ENCODE results near the gene ELMO1. TPM values are rescaled to one million over a fixed set of nuclear protein-coding genes. Genes with fewer than 3 reads are reported as not detected.

ELMO1 gene
- total RNA-seq, 8 experiments from 2014 or later: 4.2 to 121 (median 40.0) TPM

DNA sequence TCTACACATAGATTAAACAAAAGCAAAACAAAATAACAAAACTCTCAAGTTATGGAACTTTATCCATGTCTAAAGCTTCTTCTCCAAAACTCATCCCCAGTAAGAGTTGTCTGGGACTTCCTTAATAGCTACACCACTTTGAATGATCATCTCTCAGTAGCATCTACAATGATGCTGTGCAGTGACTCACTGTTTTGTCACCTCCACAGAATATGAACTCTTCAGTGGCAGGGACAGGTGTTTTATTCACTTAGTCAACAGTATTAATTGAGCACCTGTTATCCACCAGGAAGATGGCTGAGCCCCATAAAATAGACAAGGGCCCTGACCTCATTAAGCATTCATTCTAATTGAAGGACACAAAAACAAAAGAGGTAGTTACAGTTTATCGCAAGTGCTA is 350.7 kb downstream of the ELMO1 start:
- in situ Hi-C loops (cut with MboI; ENCODE audit: low pct_unique_long_range_greater_than_20kb in 2 of 9, low sequenced_read_pairs in 9 of 9, unreplicated experiment in 9 of 9): no loop called here
- WGBS, 10 experiments: 0 to 91% (median 44%) methylated on average over 1 of the region's 1 CpG; no CpG with 5 or more reads in 5 of the 10 experiments
- no peak for ATAC-seq (replicated peaks in 6 of 8)
- H3K27ac ChIP-seq: no peak overlapping the region
- no peak overlapping the region for H3K4me3 ChIP-seq
- H3K4me1 ChIP-seq (replicated peaks in 1 of 2): peaks cover 0 to 4% of the 10 kb centered on the region in 2 donors

DNA sequence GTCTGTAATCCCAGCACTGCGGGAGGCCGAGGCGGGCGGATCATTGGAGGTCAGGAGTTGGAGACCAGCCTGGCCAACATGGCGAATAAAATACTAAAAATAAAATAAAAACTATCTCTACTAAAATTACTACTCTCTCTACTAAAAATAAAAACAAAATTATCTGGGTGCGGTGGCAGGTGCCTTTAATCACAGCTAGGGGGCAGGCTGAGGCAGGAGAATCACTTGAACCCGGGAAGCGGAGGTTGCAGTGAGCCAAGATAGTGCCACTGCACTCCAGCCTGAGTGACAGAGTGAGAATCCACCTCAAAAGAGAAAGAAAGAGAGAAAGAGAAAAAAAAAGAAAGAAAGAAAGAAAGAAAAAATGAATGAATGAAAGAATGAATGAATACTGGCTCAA is 351.4 kb downstream of the ELMO1 start:
- ATAC-seq (replicated peaks in 6 of 8): no peak
- 52 to 100% (median 89%) methylated on average over 3 to 8 of the region's 8 CpGs for WGBS, 10 experiments
- in situ Hi-C loops (cut with MboI; ENCODE audit: low pct_unique_long_range_greater_than_20kb in 2 of 9, low sequenced_read_pairs in 9 of 9, unreplicated experiment in 9 of 9): no loop called here

DNA sequence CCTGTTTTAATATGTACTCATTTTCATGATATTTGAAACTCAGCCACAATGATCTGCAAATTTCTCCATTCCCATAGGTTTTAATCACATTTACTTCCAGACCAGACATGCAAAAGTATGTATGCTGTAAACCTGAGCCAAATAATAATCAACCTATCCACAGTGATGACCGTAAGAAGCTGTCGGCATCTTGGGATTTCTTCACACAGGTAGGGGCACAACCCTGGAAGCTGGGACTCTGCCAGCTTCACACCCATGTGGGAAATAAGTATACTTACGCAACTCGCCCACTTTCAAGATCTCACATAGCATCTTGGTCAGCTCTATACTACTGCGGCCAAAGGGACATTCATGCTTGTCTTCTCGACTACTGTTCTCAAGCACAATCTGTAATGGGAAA is 352.3 kb downstream of the ELMO1 start:
- ATAC-seq (replicated peaks in 6 of 8): no peak
- H3K27ac ChIP-seq: no peak overlapping the region
- WGBS, 10 experiments: 80 to 100% (median 94%) methylated on average over 2 to 6 of the region's 6 CpGs; no CpG with 5 or more reads in 3 of the 10 experiments
- in situ Hi-C loops (cut with MboI; ENCODE audit: low pct_unique_long_range_greater_than_20kb in 2 of 9, low sequenced_read_pairs in 9 of 9, unreplicated experiment in 9 of 9): no loop called here
- peaks cover 0 to 4% of the 10 kb centered on the region in 2 donors for H3K4me1 ChIP-seq (replicated peaks in 1 of 2)
- no peak overlapping the region for H3K4me3 ChIP-seq

More for the DNA sequence above, 351.4 kb downstream of the ELMO1 start:
- Histone ChIP-seq H3K4me1 (replicated peaks in 1 of 2) (peaks cover 0 to 4% of the 10 kb centered on the region in 2 donors), H3K27ac (no peak overlapping the region), H3K4me3 (no peak overlapping the region)

DNA sequence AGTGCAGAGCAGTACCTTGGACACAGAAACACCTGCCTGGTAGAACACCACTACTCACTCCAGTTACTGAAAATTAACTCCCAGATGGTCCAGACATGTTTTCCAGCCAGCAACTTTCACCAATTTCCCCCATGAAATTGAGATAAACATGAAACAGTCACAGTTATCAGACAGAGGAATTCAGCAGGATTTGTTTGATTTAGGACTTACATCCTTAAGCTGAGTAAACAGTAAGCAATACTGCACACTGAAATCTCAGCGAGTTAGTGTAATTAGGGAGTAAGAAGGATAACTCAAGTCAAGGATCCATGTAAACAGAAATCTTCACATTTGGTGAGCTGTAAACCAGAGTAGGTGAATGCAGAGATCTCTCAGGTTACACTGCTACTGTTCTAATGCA is 353.5 kb downstream of the ELMO1 start:
- in situ Hi-C loops (cut with MboI; ENCODE audit: low pct_unique_long_range_greater_than_20kb in 2 of 9, low sequenced_read_pairs in 9 of 9, unreplicated experiment in 9 of 9): no loop called here
- ATAC-seq (replicated peaks in 6 of 8): no peak
- H3K4me1 ChIP-seq (replicated peaks in 1 of 2): peaks cover 0 to 4% of the 10 kb centered on the region in 2 donors
- whole genome bisulfite sequencing, 10 experiments: 11 to 100% (median 80%) methylated on average over 1 of the region's 1 CpG; no CpG with 5 or more reads in 3 of the 10 experiments
- H3K27ac ChIP-seq: no peak overlapping the region
- H3K4me3 ChIP-seq: no peak overlapping the region

DNA sequence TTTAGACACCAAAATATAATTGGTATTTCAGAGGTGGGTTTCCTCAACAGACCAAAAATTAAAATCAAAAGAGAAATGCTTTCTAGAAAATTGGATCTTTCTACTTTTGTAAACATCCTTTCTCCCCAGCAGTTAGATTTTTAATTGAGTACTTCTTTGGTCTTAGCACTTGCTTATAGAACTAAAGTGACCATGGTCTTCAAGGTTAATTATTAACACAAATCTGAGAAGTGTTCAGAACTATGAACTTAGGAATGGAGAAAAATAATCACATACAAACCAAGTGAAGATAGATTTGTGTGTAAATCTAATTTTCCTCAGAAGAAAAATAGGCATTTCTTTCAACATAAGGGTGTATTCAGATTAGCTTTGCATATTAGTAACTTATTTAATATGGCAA is 355.4 kb downstream of the ELMO1 start:
- in situ Hi-C loops (cut with MboI; ENCODE audit: low pct_unique_long_range_greater_than_20kb in 2 of 9, low sequenced_read_pairs in 9 of 9, unreplicated experiment in 9 of 9): no loop called here
- no peak for ATAC-seq (replicated peaks in 6 of 8)
- Histone ChIP-seq H3K4me1 (replicated peaks in 1 of 2) (no peaks in the 10 kb centered on the region), H3K27ac (no peak overlapping the region), H3K4me3 (no peak overlapping the region)

DNA sequence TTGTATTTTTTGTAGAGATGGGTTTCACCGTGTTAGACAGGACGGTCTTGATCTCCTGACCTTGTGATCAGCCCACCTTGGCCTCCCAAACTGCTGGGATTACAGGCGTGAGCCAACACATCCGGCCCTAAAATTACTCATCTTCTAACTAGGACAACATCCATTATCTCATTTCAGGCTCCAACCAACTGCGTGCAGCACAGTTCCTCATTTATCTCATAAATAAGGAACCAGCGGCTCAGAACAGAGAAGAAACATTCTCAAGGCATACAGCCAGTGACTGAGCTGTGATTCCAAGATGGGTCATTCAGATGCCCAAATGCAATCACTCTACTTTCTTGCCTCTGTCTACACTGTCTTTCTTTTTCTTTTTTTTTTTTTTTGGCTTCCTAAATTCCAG is 356.1 kb downstream of the ELMO1 start:
- H3K27ac ChIP-seq: no peak overlapping the region
- ATAC-seq (replicated peaks in 6 of 8): no peak
- 50 to 100% (median 93%) methylated on average over 1 to 4 of the region's 6 CpGs; no CpG with 5 or more reads in 3 of the 10 experiments for WGBS, 10 experiments
- H3K4me1 ChIP-seq (replicated peaks in 1 of 2): no peaks in the 10 kb centered on the region
- no peak overlapping the region for H3K4me3 ChIP-seq
- in situ Hi-C loops (cut with MboI; ENCODE audit: low pct_unique_long_range_greater_than_20kb in 2 of 9, low sequenced_read_pairs in 9 of 9, unreplicated experiment in 9 of 9): no loop called here

DNA sequence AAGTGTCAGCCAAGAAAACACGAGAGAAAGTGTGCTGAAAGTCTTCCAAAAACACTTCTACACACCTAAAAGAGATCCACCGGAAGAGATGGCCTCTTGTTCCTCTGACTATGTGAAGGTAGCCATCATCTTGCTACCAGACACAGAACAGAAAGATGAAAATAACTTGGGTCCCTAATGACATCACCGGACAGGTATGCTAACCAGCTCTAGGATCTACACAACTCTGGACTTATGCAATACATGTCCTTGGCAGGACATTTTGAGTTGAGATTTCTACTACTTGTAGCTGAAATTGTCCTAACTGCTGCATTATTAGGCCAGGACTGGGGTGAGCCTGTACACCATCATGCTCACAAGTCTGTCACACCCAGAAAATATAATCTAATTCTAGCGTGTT is 358.7 kb downstream of the ELMO1 start:
- no peak overlapping the region for H3K4me3 ChIP-seq
- in situ Hi-C loops (cut with MboI; ENCODE audit: low pct_unique_long_range_greater_than_20kb in 2 of 9, low sequenced_read_pairs in 9 of 9, unreplicated experiment in 9 of 9): no loop called here
- H3K27ac ChIP-seq: no peak overlapping the region
- H3K4me1 ChIP-seq (replicated peaks in 1 of 2): no peaks in the 10 kb centered on the region
- no peak for ATAC-seq (replicated peaks in 6 of 8)
- WGBS, 10 experiments: 39 to 100% (median 86%) methylated on average over 1 to 4 of the region's 4 CpGs; no CpG with 5 or more reads in 1 of the 10 experiments

DNA sequence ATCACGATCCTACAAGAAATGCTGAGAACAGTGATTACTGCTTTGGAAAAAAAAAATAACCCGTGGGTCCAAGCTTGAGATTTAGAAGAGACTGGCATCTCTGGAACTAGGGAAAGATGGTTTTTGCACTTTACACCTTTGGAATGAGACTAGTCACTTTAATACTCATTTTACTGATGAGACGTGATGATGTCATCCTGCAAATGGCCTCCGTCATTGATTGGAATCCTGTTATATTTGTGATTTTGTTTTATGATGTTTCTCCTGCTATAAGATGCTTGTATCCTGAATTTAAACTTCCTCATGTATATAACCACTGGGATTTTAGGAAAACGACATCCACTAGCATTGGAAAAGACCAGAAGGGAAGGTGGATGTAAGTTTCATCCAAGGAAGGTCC is 363.1 kb downstream of the ELMO1 start:
- no peak for ATAC-seq (replicated peaks in 6 of 8)
- WGBS, 10 experiments: 36 to 100% (median 87%) methylated on average over 1 to 5 of the region's 5 CpGs; no CpG with 5 or more reads in 1 of the 10 experiments
- no peaks in the 10 kb centered on the region for H3K4me1 ChIP-seq (replicated peaks in 1 of 2)
- in situ Hi-C loops (cut with MboI; ENCODE audit: low pct_unique_long_range_greater_than_20kb in 2 of 9, low sequenced_read_pairs in 9 of 9, unreplicated experiment in 9 of 9): no loop called here
- no peak overlapping the region for H3K4me3 ChIP-seq
- H3K27ac ChIP-seq: no peak overlapping the region

DNA sequence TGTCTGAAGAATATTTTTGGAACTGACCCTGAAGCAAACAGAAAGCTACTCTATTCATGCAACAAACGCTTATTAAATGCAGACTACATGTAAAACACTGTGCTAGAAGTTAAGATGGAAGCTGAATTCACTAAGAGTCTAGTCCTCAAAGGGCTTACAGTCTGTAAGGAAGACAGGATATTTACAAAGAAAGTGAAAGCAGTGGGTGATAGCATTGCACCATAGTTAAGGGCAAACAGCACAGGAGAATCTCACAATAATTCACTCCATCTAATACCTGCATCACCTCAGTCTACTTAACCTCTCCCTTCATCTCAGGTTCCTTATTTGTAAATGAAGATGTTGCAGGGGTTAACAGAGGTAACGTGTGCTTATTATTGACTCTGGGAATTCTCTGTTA is 364.4 kb downstream of the ELMO1 start:
- in situ Hi-C loops (cut with MboI; ENCODE audit: low pct_unique_long_range_greater_than_20kb in 2 of 9, low sequenced_read_pairs in 9 of 9, unreplicated experiment in 9 of 9): no loop called here
- Histone ChIP-seq H3K27ac (no peak overlapping the region), H3K4me1 (replicated peaks in 1 of 2) (no peaks in the 10 kb centered on the region), H3K4me3 (no peak overlapping the region)
- WGBS, 10 experiments: 0 to 100% (median 70%) methylated on average over 1 to 2 of the region's 2 CpGs; no CpG with 5 or more reads in 2 of the 10 experiments
- ATAC-seq (replicated peaks in 6 of 8): no peak

DNA sequence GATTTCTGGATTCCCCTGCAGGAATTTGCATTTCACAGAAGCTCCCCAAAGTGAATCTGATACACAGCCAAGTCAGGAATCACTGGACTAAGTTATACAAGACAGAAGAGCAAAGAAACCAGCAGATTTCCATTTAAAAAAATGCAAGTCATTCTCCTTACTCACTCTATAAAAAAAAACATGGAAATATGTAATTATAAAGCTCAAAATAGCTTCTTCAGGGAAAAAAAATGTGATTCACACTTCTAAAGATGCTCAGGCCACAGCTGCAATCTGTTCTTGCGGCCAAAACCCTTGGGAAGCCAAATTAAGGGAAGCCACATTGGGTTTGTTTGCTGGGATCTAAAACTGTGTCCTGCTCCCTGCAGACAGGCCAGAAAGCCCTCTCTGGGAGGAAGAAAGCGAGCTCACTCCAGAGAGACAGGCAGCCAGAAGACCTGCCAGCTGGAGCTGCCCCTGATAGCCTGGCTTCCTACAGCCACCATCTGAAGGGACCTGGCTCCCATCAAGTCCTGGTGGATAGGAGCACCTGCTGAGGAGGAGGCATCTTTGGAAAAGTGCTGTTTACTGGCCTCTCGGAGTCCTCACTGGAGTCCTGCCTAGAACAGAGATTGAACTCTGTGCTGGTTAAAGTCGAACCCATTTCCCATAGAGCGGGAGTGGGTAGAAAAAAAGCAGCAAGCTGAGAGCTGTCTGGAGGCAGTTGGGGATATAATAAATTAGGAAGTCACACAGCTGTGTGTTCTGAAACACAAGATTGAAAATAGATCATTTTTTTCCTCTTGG is 365.2 kb downstream of the ELMO1 start:
- peak in 3 of 8 experiments; percentile 86 to 89 (median 87) for ATAC-seq (replicated peaks in 6 of 8)
- no peak overlapping the region for H3K27ac ChIP-seq
- in situ Hi-C loops (cut with MboI; ENCODE audit: low pct_unique_long_range_greater_than_20kb in 2 of 9, low sequenced_read_pairs in 9 of 9, unreplicated experiment in 9 of 9): no loop called here
- 0 to 100% (median 79%) methylated on average over 1 to 3 of the region's 5 CpGs; no CpG with 5 or more reads in 2 of the 10 experiments for WGBS, 10 experiments
- H3K4me3 ChIP-seq: no peak overlapping the region
- no peaks in the 10 kb centered on the region for H3K4me1 ChIP-seq (replicated peaks in 1 of 2)

DNA sequence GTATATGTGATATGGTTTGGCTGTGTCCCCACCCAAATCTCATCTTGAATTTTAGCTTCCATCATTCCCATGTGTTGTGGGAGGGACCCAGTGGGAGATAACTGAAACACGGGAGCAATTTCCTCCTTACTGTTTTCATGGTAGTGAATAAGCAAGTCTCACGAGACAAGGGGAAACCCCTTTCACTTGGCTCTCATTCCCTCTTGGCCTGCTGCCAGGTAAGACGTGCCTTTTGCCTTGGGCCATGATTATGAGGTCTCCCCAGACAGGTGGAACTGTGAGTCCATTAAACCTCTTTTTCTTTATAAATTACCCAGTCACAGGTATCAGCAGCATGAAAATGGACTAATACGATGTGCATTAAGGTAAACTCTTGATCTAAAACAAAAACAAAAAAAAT is 367.2 kb downstream of the ELMO1 start:
- Histone ChIP-seq H3K4me1 (replicated peaks in 1 of 2) (no peaks in the 10 kb centered on the region), H3K4me3 (no peak overlapping the region), H3K27ac (no peak overlapping the region)
- ATAC-seq (replicated peaks in 6 of 8): no peak
- in situ Hi-C loops (cut with MboI; ENCODE audit: low pct_unique_long_range_greater_than_20kb in 2 of 9, low sequenced_read_pairs in 9 of 9, unreplicated experiment in 9 of 9): no loop called here
- WGBS, 10 experiments: 0 to 86% (median 57%) methylated on average over 1 to 4 of the region's 4 CpGs; no CpG with 5 or more reads in 2 of the 10 experiments

DNA sequence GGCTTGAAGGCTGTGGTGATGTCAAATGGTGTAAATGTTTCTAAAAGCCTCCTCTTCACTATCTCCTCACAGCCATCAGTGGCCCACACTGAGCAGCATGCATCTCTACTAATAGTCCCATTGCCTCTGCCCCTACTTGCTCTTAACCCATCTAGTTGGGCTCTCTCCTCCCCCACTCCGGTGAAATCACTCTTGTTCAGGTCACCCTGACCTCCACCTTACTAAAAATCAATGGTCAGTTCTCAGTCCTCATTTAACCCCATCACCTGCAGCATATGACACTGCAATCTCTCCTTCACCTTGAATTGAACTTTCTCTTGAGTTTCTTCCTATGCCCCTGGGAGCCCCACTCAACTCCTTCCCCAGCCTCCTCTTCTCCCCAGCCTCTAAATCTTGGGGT is 369.2 kb downstream of the ELMO1 start:
- in situ Hi-C loops (cut with MboI; ENCODE audit: low pct_unique_long_range_greater_than_20kb in 2 of 9, low sequenced_read_pairs in 9 of 9, unreplicated experiment in 9 of 9): no loop called here
- WGBS, 10 experiments: 40 to 100% (median 100%) methylated on average over 1 of the region's 1 CpG; no CpG with 5 or more reads in 5 of the 10 experiments
- ATAC-seq (replicated peaks in 6 of 8): no peak
- Histone ChIP-seq H3K27ac (no peak overlapping the region), H3K4me1 (replicated peaks in 1 of 2) (no peaks in the 10 kb centered on the region), H3K4me3 (no peak overlapping the region)

DNA sequence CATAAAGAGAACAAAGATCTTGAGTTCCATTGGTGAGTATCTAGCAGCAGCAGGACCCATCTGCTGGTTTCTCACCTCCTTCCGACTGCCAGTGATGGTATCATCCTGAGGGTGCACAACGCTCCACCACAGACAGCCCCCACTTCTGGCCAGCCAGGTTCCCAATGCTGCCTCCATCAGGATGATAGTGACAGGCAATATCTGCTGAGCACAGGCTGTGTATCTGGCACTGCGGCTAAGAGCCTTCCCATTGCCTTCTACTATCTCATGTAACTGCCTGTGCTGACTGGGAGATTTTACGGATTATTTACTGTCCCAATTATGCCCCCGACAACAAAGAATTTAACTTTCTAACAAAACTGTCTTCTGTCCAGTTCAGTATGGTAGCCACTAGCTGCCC is 372.0 kb downstream of the ELMO1 start:
- in situ Hi-C loops (cut with MboI; ENCODE audit: low pct_unique_long_range_greater_than_20kb in 2 of 9, low sequenced_read_pairs in 9 of 9, unreplicated experiment in 9 of 9): no loop called here
- H3K27ac ChIP-seq: no peak overlapping the region
- 59 to 100% (median 100%) methylated on average over 1 to 5 of the region's 5 CpGs; no CpG with 5 or more reads in 2 of the 10 experiments for WGBS, 10 experiments
- H3K4me3 ChIP-seq: no peak overlapping the region
- no peaks in the 10 kb centered on the region for H3K4me1 ChIP-seq (replicated peaks in 1 of 2)
- no peak for ATAC-seq (replicated peaks in 6 of 8)

DNA sequence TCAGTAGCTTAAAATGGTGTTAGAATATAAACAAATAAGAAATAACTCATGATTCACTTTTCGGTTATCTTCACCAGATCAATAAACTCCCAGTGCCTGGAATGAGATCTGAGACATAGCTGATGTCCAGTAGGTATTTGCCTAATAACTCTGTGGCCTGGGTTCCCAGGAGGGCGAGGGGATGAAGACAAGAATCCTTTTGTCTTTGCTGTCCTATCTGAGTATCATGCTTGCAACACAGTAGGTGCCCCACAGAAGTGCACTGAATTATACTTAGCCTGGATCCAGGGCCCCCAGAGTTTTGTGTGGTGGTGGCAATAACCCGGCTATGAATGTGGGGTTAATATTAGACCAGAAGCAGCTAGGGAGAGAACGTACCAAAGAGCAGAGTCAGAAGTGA is 374.3 kb downstream of the ELMO1 start:
- 30 to 100% (median 77%) methylated on average over 1 to 4 of the region's 4 CpGs; no CpG with 5 or more reads in 2 of the 10 experiments for WGBS, 10 experiments
- ATAC-seq (replicated peaks in 6 of 8): peak in 1 of 8 experiments; percentile 76
- in situ Hi-C loops (cut with MboI; ENCODE audit: low pct_unique_long_range_greater_than_20kb in 2 of 9, low sequenced_read_pairs in 9 of 9, unreplicated experiment in 9 of 9): no loop called here
- Histone ChIP-seq H3K4me3 (no peak overlapping the region), H3K27ac (no peak overlapping the region), H3K4me1 (replicated peaks in 1 of 2) (peaks cover 2 to 3% of the 10 kb centered on the region in 2 donors)

All from motor neuron (in vitro differentiated cells).